Mesodermal cell (in vitro differentiated cells): Measurements from ENCODE around the gene COL23A1.

ENCODE experiments used
- H3K27ac ChIP-seq: 2 replicates; pipeline ENCODE4 v1.7.0; 2013; ENCODE audit warnings: mild to moderate bottlenecking, low read depth, low read length, moderate library complexity; ENCODE audit not compliant: severe bottlenecking
- H3K36me3 ChIP-seq: 2 replicates; pipeline ENCODE4 v1.7.1; 2013; ENCODE audit warnings: mild to moderate bottlenecking, low read length, moderate library complexity; ENCODE audit not compliant: control insufficient read depth, insufficient read depth
- H3K4me1 ChIP-seq: one replicate; pipeline ENCODE4 v1.7.1; 2013; ENCODE audit warnings: mild to moderate bottlenecking, low read length; ENCODE audit not compliant: insufficient read depth, control insufficient read depth, poor library complexity, severe bottlenecking
- H3K4me3 ChIP-seq: 2 replicates; pipeline ENCODE4 v1.7.0; 2013; ENCODE audit warnings: low read length, control low read depth, mild to moderate bottlenecking; ENCODE audit not compliant: insufficient read depth, poor library complexity, severe bottlenecking; ENCODE audit errors: extremely low read depth
- H3K9me3 ChIP-seq: 2 replicates; pipeline ENCODE4 v1.7.1; 2013; ENCODE audit warnings: mild to moderate bottlenecking, low read length, moderate library complexity; ENCODE audit not compliant: control insufficient read depth
- WGBS, 2 experiments: methylation state at CpG; one replicate each; pipeline ENCODE4 v1.1.5; 2013; ENCODE audit warnings: missing lambda C conversion rate in 2 of 2; ENCODE audit not compliant: insufficient coverage in 2 of 2; 5-methylcytosine and 5-hydroxymethylcytosine counted together

COL23A1 gene

GRCh38 chr5:178466342-178466741 is 123.9 kb downstream of the COL23A1 start:
- WGBS, 2 experiments, result 98% methylated on average over 6 of the region's 6 CpGs
- Histone ChIP-seq H3K4me1 (no peaks in the 10 kb centered on the region), H3K36me3 (no peaks in the 10 kb centered on the region), H3K27ac (no peak overlapping the region), H3K9me3 (no peaks in the 10 kb centered on the region), H3K4me3 (no peak overlapping the region)

DNA sequence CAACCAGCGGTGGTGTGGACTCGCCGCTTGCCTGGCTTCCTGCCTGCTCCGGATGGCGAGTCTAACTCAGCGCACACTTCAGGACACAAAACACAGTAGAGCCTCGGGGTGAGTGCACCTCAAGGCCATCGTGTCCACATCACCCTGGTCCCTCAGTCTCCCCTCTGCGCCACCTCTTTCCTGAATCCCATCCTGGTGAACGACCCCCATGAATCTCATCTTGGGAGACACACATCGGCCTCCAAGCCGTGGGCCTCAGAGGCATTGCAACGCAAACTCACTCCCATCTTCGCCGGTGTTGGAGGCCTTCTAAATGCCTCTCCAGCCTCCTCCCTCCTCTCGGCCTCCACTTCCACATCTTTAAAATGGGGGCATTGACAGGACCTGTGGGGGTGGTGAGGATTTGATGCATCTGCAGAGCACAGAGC is 124.3 kb downstream of the COL23A1 start:
- no peaks in the 10 kb centered on the region for H3K36me3 ChIP-seq
- H3K4me1 ChIP-seq, result no peaks in the 10 kb centered on the region
- WGBS, 2 experiments, result 90% methylated on average over 13 to 14 of the region's 16 CpGs
- no peaks in the 10 kb centered on the region for H3K9me3 ChIP-seq
- H3K4me3 ChIP-seq, result no peak overlapping the region
- H3K27ac ChIP-seq, result no peak overlapping the region

GRCh38 chr5:178465228-178465860 is 124.8 kb downstream of the COL23A1 start:
- Histone ChIP-seq H3K4me3 (no peak overlapping the region), H3K36me3 (no peaks in the 10 kb centered on the region), H3K27ac (peak overlapping the region; percentile 45), H3K9me3 (no peaks in the 10 kb centered on the region), H3K4me1 (no peaks in the 10 kb centered on the region)
- WGBS, 2 experiments, result 85 to 91% methylated on average over 9 to 19 of the region's 19 CpGs

GRCh38 chr5:178464431-178465048 is 125.7 kb downstream of the COL23A1 start:
- H3K4me1 ChIP-seq, result no peaks in the 10 kb centered on the region
- 83 to 95% methylated on average over 7 to 9 of the region's 14 CpGs for WGBS, 2 experiments

DNA sequence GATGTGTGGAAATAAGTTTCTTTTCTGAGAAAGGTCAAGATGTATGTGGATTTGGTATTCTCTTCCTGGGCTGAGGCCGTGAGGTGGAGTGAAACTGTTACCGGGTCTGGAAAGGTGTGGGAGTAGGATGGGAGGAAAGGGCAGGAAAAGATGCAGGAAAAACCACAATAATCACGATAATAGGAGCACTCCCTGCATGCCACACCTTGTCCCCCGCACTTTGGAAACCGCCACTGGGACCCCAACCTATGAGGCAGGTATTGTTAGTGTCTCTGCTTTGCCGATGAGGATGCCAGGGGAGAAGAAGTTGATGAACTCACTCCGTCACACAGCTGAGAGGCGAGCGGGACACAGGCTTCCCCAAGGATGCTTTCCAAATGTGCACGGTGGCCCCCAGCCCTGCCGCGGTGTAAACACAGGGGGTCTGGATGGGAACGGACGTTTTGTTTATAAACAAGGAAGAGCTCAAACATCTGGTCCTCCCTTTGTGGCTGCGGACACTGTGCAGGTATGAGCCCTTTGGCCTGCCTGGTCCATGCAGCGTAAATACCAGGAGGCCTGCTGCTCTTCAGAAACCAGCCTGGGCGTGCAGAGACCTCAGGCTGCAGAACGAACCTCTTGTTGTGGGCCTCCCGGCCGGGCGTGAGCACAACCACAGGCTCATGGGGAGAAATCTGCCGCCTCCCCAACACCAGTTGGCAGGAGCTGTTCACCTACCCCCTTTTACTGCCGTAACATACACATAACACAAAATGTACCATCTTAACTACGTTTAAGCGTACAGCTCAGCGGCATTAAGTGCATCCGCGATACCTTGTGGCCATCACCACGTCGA is 126.7 kb downstream of the COL23A1 start:
- 94 to 96% methylated on average over 24 to 30 of the region's 30 CpGs for WGBS, 2 experiments

More at GRCh38 chr5:178464431-178465048, 125.7 kb downstream of the COL23A1 start:
- no peaks in the 10 kb centered on the region for H3K36me3 ChIP-seq
- H3K9me3 ChIP-seq, result no peaks in the 10 kb centered on the region
- no peak overlapping the region for H3K27ac ChIP-seq
- H3K4me3 ChIP-seq, result no peak overlapping the region

DNA sequence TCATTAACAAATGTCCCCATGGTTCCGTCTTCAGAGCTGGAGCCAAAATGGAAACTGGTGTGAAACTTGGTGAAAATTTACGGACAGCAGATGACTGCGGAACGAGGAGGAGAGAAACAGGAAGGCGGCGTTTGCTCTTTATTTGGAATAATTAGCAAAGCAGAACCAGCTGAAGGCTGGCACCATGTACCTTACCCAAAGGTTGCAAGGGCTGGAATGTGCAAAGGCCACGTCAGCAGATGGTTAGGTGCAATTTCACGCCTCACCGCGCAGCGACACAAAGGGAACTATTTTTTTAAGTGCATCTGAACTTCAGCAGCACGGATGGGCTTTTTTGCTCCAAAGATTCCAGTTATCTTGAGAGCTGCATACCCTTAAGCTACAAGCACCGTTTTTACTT is 127.4 kb downstream of the COL23A1 start:
- 87 to 88% methylated on average over 10 to 11 of the region's 13 CpGs for WGBS, 2 experiments
- no peak overlapping the region for H3K4me3 ChIP-seq
- no peaks in the 10 kb centered on the region for H3K36me3 ChIP-seq
- no peaks in the 10 kb centered on the region for H3K9me3 ChIP-seq
- no peak overlapping the region for H3K27ac ChIP-seq
- H3K4me1 ChIP-seq, result no peaks in the 10 kb centered on the region

More for the DNA sequence above, 126.7 kb downstream of the COL23A1 start:
- Histone ChIP-seq H3K36me3 (no peaks in the 10 kb centered on the region), H3K27ac (no peak overlapping the region), H3K9me3 (no peaks in the 10 kb centered on the region), H3K4me1 (no peaks in the 10 kb centered on the region), H3K4me3 (no peak overlapping the region)

- Histone ChIP-seq H3K4me1 (no peaks in the 10 kb centered on the region), H3K27ac (no peak overlapping the region), H3K4me3 (no peak overlapping the region), H3K9me3 (no peaks in the 10 kb centered on the region), H3K36me3 (no peaks in the 10 kb centered on the region)
These were observed 128.1 kb downstream of the COL23A1 start for GRCh38 chr5:178462076-178462475.

GRCh38 chr5:178461004-178461730 is 129.0 kb downstream of the COL23A1 start:
- Histone ChIP-seq H3K4me3 (no peak overlapping the region), H3K4me1 (no peaks in the 10 kb centered on the region), H3K9me3 (no peaks in the 10 kb centered on the region), H3K36me3 (no peaks in the 10 kb centered on the region), H3K27ac (no peak overlapping the region)
- WGBS, 2 experiments, result 36% methylated on average over 8 to 10 of the region's 12 CpGs

DNA sequence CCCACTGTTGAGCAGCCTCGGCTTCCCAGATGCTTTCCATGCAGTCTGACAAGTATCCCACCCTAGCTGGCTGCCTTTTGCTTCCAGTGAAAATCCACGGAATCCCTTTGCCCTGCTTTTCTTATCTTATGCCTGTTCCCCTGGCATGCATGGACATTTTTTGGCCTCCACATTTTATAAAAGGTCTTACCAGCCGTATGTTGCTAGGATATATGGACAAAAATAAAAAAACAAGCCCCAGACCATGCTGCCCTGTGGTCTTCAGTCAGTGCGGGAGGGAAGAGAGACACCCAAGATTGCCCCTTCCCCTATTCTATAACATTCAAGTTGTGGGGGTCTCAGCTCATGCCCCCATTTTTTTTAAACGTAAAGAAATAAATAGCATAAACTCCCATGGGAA is 129.6 kb downstream of the COL23A1 start:
- WGBS, 2 experiments, result 74 to 83% methylated on average over 2 to 4 of the region's 5 CpGs
- Histone ChIP-seq H3K27ac (no peak overlapping the region), H3K4me1 (no peaks in the 10 kb centered on the region), H3K4me3 (no peak overlapping the region), H3K9me3 (no peaks in the 10 kb centered on the region), H3K36me3 (no peaks in the 10 kb centered on the region)

- WGBS, 2 experiments, result 79 to 96% methylated on average over 1 to 2 of the region's 3 CpGs
- Histone ChIP-seq H3K4me3 (no peak overlapping the region), H3K9me3 (no peaks in the 10 kb centered on the region), H3K36me3 (no peaks in the 10 kb centered on the region), H3K4me1 (no peaks in the 10 kb centered on the region), H3K27ac (no peak overlapping the region)
These were observed 130.0 kb downstream of the COL23A1 start for GRCh38 chr5:178460174-178460573.
